SJSA1 (cell line): ENCODE data around the gene LMCD1. TPM values are rescaled to one million over a fixed set of nuclear protein-coding genes. Genes with fewer than 3 reads are reported as not detected.

ENCODE experiments used
- DNase-seq, 2 experiments: peaks; one replicate each; pipeline ENCODE4 v3.0.0-alpha.2; 2015 to 2020; ENCODE audit warnings: low spot score in 2 of 2, low read depth in 1 of 2
- H3K27ac ChIP-seq: fragments of 250-450 bp; sonication (Bioruptor Pico); 2 replicates; pipeline ENCODE4 v1.5.1; 2020; ENCODE audit warnings: mild to moderate bottlenecking, moderate library complexity
- H3K27me3 ChIP-seq: fragments of 250-450 bp; sonication (Bioruptor Pico); replicated peaks from 2 replicates; pipeline ENCODE4 v1.5.1; 2020; ENCODE audit warnings: mild to moderate bottlenecking, moderate library complexity
- H3K36me3 ChIP-seq: fragments of 250-450 bp; sonication (Bioruptor Pico); 2 replicates; pipeline ENCODE4 v1.5.1; 2020; ENCODE audit warnings: mild to moderate bottlenecking
- H3K4me1 ChIP-seq: fragments of 250-450 bp; sonication (Bioruptor Pico); replicated peaks from 2 replicates; pipeline ENCODE4 v1.6.1; 2021; ENCODE audit warnings: mild to moderate bottlenecking
- H3K4me3 ChIP-seq: fragments of 250-450 bp; sonication (Bioruptor Pico); 2 replicates; pipeline ENCODE4 v1.5.1; 2020; ENCODE audit warnings: mild to moderate bottlenecking
- H3K9me3 ChIP-seq: fragments of 250-450 bp; sonication (Bioruptor Pico); replicated peaks from 2 replicates; pipeline ENCODE4 v1.5.1; 2020; ENCODE audit warnings: mild to moderate bottlenecking
- total RNA-seq: library from RNA; depleted of rRNA; stranded (reverse); fragments of >200 nt; shearing (Covaris generic); gene quantifications from 2 replicates; pipeline ENCODE4 v1.2.3, GENCODE V29; 2014

LMCD1 gene
- total RNA-seq, 1 experiment from 2014 or later, result 15.6 TPM

- Histone ChIP-seq H3K27me3 (no peaks in the 10 kb centered on the region), H3K9me3 (no peaks in the 10 kb centered on the region), H3K27ac (no peak overlapping the region), H3K4me3 (no peak overlapping the region), H3K4me1 (peaks cover 6% of the 10 kb centered on the region; the same call in 1 of the 2 replicates), H3K36me3 (no peaks in the 10 kb centered on the region)
- DNase-seq, result no peak
Observed at GRCh38 chr3:8541486-8541885, 39.9 kb downstream of the LMCD1 start.

DNA sequence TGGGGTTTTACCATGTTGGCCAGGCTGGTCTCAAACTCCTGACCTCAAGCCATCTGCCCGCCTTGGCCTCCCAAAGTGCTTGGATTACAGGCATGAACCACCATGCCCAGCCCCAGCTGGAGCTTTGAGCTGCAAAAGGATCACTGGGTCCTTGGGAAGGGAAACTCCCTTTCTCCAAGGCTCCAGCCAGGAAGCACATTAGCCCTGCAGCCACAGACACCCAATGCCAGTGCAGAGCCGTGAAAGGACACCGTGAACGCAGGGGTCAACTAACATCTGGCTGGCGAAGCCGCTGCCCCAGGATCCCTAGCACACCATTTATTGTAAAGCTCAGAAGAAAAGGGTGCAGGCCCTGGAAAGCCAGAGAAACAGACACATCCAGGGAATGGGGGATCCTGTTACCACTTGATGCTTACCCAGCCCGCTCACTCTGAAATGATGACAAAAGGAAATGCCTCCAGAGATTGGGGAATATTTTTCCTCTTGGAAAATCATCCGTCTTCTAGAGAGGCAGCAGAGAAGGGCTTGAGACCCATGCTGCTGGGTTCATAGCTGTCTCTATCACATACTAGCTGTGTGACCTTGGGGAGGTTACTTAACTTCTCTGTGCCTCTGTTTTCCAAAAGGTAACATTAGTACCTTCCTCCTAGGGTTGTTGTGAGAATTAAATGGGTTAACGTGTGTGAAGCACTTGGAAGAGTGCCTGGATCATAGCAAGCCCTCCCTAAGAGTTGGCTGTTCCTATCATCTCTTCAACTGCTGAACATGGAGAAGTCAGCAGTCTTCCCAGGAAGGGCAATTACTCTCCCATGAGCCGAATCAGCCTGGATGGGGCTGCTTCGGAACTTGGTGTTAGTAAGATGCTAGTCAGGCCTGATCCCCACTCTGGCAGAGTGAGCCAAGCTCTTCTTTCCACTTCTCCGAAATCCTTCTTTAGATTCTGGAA, 40.8 kb downstream of the LMCD1 start:
- no peak for DNase-seq
- Histone ChIP-seq H3K4me1 (peaks cover 6% of the 10 kb centered on the region; the same call in 1 of the 2 replicates), H3K27ac (no peak overlapping the region), H3K27me3 (no peaks in the 10 kb centered on the region), H3K36me3 (no peaks in the 10 kb centered on the region), H3K4me3 (no peak overlapping the region), H3K9me3 (no peaks in the 10 kb centered on the region)

DNA sequence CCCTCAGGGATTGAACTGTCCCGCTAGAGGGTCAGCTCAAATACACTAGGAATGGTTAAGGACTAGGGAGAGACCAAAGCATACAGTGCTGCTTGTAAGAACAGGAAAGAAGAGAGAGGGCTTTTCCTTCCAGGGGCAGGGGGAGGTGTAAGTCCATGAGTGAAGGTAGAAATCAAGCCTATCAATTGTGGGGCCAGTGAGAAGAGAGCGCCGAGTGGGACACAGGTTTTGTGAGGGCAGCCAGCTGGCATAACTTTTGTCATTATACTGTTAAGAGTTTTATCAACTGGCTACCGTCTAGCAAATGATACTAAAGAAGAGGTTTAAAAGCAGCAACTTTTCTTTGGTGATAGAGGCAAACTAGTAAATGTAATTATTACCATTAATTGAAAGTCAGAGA, 45.0 kb downstream of the LMCD1 start:
- no peaks in the 10 kb centered on the region for H3K36me3 ChIP-seq

GRCh38 chr3:8548502-8549275, 47.1 kb downstream of the LMCD1 start:
- H3K27me3 ChIP-seq, result no peaks in the 10 kb centered on the region
- no peaks in the 10 kb centered on the region for H3K4me1 ChIP-seq

More for the DNA sequence above, 45.0 kb downstream of the LMCD1 start:
- DNase-seq, result no peak
- Histone ChIP-seq H3K27me3 (no peaks in the 10 kb centered on the region), H3K4me1 (no peaks in the 10 kb centered on the region), H3K4me3 (no peak overlapping the region), H3K9me3 (no peaks in the 10 kb centered on the region), H3K27ac (no peak overlapping the region)

GRCh38 chr3:8549354-8549753, 47.7 kb downstream of the LMCD1 start:
- Histone ChIP-seq H3K36me3 (no peaks in the 10 kb centered on the region), H3K4me1 (peaks cover under 1% of the 10 kb centered on the region), H3K9me3 (no peaks in the 10 kb centered on the region), H3K4me3 (no peak overlapping the region), H3K27ac (no peak overlapping the region), H3K27me3 (no peaks in the 10 kb centered on the region)
- no peak for DNase-seq

More at GRCh38 chr3:8548502-8549275, 47.1 kb downstream of the LMCD1 start:
- Histone ChIP-seq H3K4me3 (no peak overlapping the region), H3K9me3 (no peaks in the 10 kb centered on the region), H3K27ac (no peak overlapping the region), H3K36me3 (no peaks in the 10 kb centered on the region)
- DNase-seq, result no peak

DNA sequence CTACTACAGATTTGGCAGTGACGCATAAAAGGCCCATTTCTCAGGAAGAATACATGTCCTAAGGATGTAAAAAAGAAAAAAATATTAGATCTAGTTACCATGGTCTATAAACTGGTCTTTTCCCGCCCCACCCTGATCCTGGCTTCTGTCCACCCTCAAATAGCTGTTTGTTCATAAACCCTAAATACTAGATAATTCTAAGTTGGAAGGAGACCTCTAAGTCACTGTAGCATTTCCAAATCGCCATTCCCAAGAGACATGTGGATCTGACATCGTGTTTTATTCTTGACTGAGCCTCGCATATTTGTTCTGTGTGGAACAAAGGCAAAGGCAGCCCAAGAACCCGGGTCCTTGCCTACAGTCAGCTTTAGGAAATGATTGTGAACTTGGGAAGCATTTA, 49.0 kb downstream of the LMCD1 start:
- H3K4me1 ChIP-seq, result peaks cover 11% of the 10 kb centered on the region
- no peak overlapping the region for H3K27ac ChIP-seq
- no peak overlapping the region for H3K4me3 ChIP-seq
- no peaks in the 10 kb centered on the region for H3K36me3 ChIP-seq
- no peaks in the 10 kb centered on the region for H3K9me3 ChIP-seq
- H3K27me3 ChIP-seq, result no peaks in the 10 kb centered on the region
- DNase-seq, result no peak

- peaks cover 19% of the 10 kb centered on the region for H3K4me1 ChIP-seq
- no peak overlapping the region for H3K4me3 ChIP-seq
- no peaks in the 10 kb centered on the region for H3K36me3 ChIP-seq
- no peak for DNase-seq
- no peaks in the 10 kb centered on the region for H3K27me3 ChIP-seq
- H3K27ac ChIP-seq, result no peak overlapping the region
- no peaks in the 10 kb centered on the region for H3K9me3 ChIP-seq
Observed at GRCh38 chr3:8552223-8552762, 50.7 kb downstream of the LMCD1 start.

- no peak for DNase-seq
- Histone ChIP-seq H3K36me3 (no peaks in the 10 kb centered on the region), H3K4me1 (peaks cover 22% of the 10 kb centered on the region), H3K27ac (no peak overlapping the region), H3K27me3 (no peaks in the 10 kb centered on the region), H3K9me3 (no peaks in the 10 kb centered on the region), H3K4me3 (no peak overlapping the region)
Observed at GRCh38 chr3:8553405-8553804, 51.8 kb downstream of the LMCD1 start.

DNA sequence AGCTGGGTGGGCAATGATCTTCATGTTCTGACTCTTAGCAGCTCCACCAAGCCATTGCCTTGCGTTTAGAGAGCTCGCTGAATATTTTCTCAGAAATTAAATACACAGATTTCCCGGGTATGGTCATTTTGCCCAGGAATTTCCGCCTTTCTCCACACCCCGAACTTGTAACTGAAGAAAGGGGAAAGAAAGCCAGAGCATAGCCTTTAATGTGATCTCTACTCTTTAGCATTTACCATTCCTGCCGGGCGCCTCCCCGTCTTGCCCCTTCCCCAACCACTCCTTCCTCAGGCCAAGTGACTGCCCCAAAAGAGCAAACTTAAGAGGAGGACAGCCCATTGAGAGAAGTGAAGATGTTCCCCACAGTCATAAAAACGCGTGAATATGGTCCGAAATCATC, 53.1 kb downstream of the LMCD1 start:
- no peaks in the 10 kb centered on the region for H3K27me3 ChIP-seq
- peaks cover 22% of the 10 kb centered on the region for H3K4me1 ChIP-seq
- H3K4me3 ChIP-seq, result no peak overlapping the region
- no peaks in the 10 kb centered on the region for H3K36me3 ChIP-seq
- DNase-seq, result no peak
- no peaks in the 10 kb centered on the region for H3K9me3 ChIP-seq
- H3K27ac ChIP-seq, result no peak overlapping the region

- H3K36me3 ChIP-seq, result no peaks in the 10 kb centered on the region
- no peaks in the 10 kb centered on the region for H3K9me3 ChIP-seq
- H3K4me1 ChIP-seq, result peaks cover 22% of the 10 kb centered on the region
- no peak overlapping the region for H3K4me3 ChIP-seq
- no peak overlapping the region for H3K27ac ChIP-seq
- DNase-seq, result peak; percentile 73
- H3K27me3 ChIP-seq, result no peaks in the 10 kb centered on the region
Observed at GRCh38 chr3:8555113-8555661, 53.6 kb downstream of the LMCD1 start.

- no peak overlapping the region for H3K4me3 ChIP-seq
- no peaks in the 10 kb centered on the region for H3K9me3 ChIP-seq
- no peaks in the 10 kb centered on the region for H3K36me3 ChIP-seq
- peaks cover 22% of the 10 kb centered on the region for H3K4me1 ChIP-seq
- H3K27ac ChIP-seq, result no peak overlapping the region
- no peak for DNase-seq
- no peaks in the 10 kb centered on the region for H3K27me3 ChIP-seq
Observed at GRCh38 chr3:8555725-8556472, 54.3 kb downstream of the LMCD1 start.

DNA sequence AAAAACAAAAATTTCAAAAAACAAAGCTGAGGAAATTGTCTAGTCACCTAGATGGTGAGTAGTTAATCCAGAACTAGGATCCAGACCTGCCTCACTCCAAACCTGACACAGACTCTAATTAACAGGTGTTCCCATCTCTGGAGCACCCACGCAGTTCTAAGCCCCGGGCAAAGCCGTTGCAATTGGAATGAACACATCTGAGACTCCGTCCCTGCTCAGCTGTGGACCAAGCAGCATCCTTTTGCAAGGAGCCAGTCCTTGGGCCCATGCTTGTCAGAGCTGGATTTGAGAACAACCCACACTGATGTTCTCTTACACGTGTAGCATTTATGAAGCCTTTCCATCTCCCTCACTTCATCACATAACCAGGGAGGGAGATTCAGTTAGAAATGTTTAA, 54.8 kb downstream of the LMCD1 start:
- no peaks in the 10 kb centered on the region for H3K36me3 ChIP-seq
- H3K27me3 ChIP-seq, result no peaks in the 10 kb centered on the region
- H3K4me3 ChIP-seq, result no peak overlapping the region
- peaks cover 22% of the 10 kb centered on the region for H3K4me1 ChIP-seq
- H3K27ac ChIP-seq, result no peak overlapping the region
- DNase-seq, result no peak
- no peaks in the 10 kb centered on the region for H3K9me3 ChIP-seq

DNA sequence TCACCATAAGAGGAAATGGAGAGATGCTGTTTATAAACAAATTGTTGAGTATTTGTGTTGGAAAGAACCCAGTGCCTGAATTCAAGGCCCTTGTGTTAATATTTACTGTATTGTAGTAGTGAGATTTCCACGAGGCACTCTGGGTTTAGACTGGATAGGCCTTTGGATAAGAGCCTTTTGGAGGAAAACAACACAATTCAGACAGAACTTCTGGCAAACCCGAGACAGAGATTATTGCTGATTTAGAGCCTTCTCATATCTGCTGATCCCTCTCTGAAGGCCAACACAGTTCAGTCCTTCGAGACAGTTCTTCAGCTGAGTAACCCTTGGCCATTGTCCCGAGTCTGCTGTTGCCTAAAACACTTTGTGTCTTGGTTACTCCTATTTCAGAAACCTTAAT, 55.7 kb downstream of the LMCD1 start:
- no peak overlapping the region for H3K4me3 ChIP-seq
- no peaks in the 10 kb centered on the region for H3K36me3 ChIP-seq
- H3K9me3 ChIP-seq, result no peaks in the 10 kb centered on the region
- H3K4me1 ChIP-seq, result peaks cover 22% of the 10 kb centered on the region
- no peak overlapping the region for H3K27ac ChIP-seq
- DNase-seq, result peak in 1 of 2 experiments; percentile 5
- H3K27me3 ChIP-seq, result no peaks in the 10 kb centered on the region
